ENCODE results near the gene RAP2C. TPM values are rescaled to one million over a fixed set of nuclear protein-coding genes. Genes with fewer than 3 reads are reported as not detected.

RAP2C gene
- total and polyA plus RNA-seq, 3 donors from 2014 or later: 16.9 to 19.4 (median 18.7) TPM

DNA sequence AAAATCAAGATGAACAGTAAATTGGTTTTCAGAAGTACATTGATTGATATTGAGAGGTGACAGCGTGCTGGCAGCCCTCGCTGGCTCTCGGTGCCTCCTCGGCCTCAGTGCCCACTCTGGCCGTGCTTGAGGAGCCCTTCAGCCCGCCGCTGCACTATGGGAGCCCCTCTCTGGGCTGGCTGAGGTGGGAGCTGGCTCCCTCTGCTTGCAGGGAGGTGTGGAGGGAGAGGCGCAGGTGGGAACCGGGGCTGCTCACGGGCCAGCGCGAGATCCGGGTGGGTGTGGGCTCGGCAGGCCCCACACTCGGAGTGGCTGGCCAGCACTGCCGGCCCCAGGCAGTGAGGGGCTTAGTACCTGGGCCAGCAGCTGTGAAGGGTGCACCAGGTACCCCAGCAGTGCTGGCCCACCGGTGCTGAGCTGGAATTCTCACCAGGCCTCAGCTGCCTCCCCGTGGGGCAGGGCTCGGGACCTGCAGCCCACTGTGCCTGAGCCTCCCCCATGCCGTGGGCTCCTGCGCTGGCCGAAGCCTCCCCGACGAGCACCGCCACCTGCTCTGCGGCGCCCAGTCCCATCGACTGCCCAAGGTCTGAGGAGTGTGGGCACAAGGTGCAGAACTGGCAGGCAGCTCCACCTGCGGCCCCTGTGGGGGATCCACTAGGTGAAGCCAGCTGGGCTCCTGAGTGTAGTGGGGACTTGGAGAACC is 25.2 kb downstream of the RAP2C start:
- Histone ChIP-seq H3K27ac (no peak overlapping the region), H3K27me3 (no peaks in the 10 kb centered on the region), H3K4me1 (no peaks in the 10 kb centered on the region), H3K9me3 (no peaks in the 10 kb centered on the region), H3K36me3 (ENCODE audit: low read depth, missing control alignments) (no peaks in the 10 kb centered on the region), H3K4me3 (no peak overlapping the region)
- TF ChIP-seq, protein P1, sequence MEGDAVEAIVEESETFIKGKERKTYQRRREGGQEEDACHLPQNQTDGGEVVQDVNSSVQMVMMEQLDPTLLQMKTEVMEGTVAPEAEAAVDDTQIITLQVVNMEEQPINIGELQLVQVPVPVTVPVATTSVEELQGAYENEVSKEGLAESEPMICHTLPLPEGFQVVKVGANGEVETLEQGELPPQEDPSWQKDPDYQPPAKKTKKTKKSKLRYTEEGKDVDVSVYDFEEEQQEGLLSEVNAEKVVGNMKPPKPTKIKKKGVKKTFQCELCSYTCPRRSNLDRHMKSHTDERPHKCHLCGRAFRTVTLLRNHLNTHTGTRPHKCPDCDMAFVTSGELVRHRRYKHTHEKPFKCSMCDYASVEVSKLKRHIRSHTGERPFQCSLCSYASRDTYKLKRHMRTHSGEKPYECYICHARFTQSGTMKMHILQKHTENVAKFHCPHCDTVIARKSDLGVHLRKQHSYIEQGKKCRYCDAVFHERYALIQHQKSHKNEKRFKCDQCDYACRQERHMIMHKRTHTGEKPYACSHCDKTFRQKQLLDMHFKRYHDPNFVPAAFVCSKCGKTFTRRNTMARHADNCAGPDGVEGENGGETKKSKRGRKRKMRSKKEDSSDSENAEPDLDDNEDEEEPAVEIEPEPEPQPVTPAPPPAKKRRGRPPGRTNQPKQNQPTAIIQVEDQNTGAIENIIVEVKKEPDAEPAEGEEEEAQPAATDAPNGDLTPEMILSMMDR (IDR thresholded peaks at IDR 0.05): no peak
- no peak for TF ChIP-seq POLR2A (IDR thresholded peaks at IDR 0.05)
- intact Hi-C loops (cut with DNase I; ENCODE audit: low total_unique reads): no loop called here
- 88% methylated on average over 23 of the region's 29 CpGs; no CpG with 5 or more reads in 1 of the 2 donors for WGBS, 2 donors
- no peak for DNase-seq

DNA sequence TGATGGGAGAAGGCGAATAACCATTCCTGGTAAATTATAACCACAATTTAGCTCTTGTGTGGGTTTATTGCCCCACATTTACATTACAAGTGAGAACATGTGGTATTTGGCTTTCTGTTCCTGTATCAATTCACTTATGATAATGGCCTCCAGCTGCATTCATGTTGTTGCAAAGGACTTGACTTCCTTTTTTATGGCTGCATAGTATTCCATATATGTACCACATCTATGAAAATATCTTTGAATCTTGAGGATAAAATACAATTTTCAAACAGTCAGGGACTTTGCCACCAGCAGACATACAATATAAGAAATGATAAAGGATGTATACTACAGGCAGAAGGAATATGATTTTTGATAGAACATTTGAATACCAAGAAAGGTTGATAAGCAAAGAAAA is 27.3 kb downstream of the RAP2C start:
- Histone ChIP-seq H3K9me3 (no peaks in the 10 kb centered on the region), H3K36me3 (ENCODE audit: low read depth, missing control alignments) (no peaks in the 10 kb centered on the region), H3K4me1 (no peaks in the 10 kb centered on the region), H3K4me3 (no peak overlapping the region), H3K27me3 (no peaks in the 10 kb centered on the region), H3K27ac (no peak overlapping the region)
- WGBS, 2 donors: 89 to 100% methylated on average over 1 of the region's 1 CpG
- DNase-seq: no peak
- intact Hi-C loops (cut with DNase I; ENCODE audit: low total_unique reads): no loop called here
- TF ChIP-seq, protein P1 (IDR thresholded peaks at IDR 0.05): no peak
- TF ChIP-seq POLR2A (IDR thresholded peaks at IDR 0.05): no peak

DNA sequence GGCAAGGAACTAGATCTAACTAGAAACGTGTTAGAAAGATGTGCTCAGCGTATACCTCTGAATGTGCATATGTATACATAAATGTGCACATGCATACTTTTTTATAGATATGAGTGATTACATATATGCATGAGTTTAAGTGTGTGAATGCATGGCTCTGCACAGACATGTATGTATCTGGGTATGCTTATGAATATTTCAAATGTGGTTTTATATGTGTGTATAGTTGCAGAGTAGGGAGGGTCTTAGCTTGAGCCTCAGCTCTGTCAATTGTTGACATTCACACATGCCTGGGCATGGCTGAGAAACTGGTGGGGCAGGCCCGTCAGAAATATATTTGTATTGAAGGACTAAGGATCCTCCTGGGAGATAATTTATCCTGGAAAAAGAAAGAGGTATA is 31.1 kb downstream of the RAP2C start:
- Histone ChIP-seq H3K27ac (no peak overlapping the region), H3K4me1 (no peaks in the 10 kb centered on the region), H3K27me3 (no peaks in the 10 kb centered on the region), H3K4me3 (no peak overlapping the region), H3K9me3 (no peaks in the 10 kb centered on the region), H3K36me3 (ENCODE audit: low read depth, missing control alignments) (no peaks in the 10 kb centered on the region)
- no peak for DNase-seq
- no peak for TF ChIP-seq POLR2A (IDR thresholded peaks at IDR 0.05)
- TF ChIP-seq, protein P1 (IDR thresholded peaks at IDR 0.05): no peak
- WGBS, 2 donors: 90% methylated on average over 3 of the region's 3 CpGs
- intact Hi-C loops (cut with DNase I; ENCODE audit: low total_unique reads): no loop called here

DNA sequence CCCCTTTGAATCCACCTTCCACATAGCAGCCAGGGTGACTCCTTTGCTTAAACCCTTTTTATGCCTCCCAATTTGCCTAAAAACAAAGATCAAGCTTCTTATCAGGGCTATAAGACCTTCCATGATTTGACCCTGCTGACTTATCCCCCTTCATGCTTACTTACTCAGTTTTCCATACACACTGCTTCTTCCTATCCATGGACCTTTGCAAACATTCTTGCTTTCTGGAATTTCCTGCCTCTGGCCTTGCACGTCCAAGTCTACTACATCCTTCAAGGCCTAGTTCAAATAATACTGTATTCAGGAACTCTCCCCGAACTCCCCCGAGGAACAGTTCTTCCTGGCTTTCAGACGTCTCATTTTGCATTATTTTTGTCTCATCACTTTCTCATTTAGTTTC is 31.8 kb downstream of the RAP2C start:
- H3K4me1 ChIP-seq: no peaks in the 10 kb centered on the region
- H3K4me3 ChIP-seq: no peak overlapping the region
- 22 to 47% methylated on average over 4 of the region's 4 CpGs for WGBS, 2 donors
- no peak overlapping the region for H3K27ac ChIP-seq
- no peaks in the 10 kb centered on the region for H3K27me3 ChIP-seq
- TF ChIP-seq, protein P1 (IDR thresholded peaks at IDR 0.05): no peak
- TF ChIP-seq POLR2A (IDR thresholded peaks at IDR 0.05): no peak
- no peaks in the 10 kb centered on the region for H3K36me3 ChIP-seq (ENCODE audit: low read depth, missing control alignments)
- H3K9me3 ChIP-seq: no peaks in the 10 kb centered on the region
- no peak for DNase-seq
- intact Hi-C loops (cut with DNase I; ENCODE audit: low total_unique reads): no loop called here

DNA sequence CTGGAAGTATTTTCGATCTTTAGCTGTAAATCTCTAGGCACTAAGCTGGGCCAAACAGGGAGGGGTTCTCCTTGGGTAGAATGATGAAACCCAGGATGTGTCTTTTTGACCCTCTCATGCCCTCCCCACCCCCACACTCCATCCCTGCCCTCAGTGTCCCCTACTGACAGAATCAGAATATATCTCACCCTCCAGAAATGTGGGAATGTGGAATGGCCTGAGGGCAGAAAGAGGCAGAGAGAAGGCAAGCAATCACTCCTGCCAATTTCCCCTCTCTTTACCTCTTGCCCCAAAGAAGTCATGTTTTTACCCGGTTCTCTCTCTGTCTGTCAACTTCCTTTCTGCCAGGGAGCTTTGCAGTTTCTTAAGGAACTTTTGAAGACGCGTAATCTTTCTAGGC is 34.4 kb downstream of the RAP2C start:
- no peak for TF ChIP-seq POLR2A (IDR thresholded peaks at IDR 0.05)
- TF ChIP-seq, protein P1 (IDR thresholded peaks at IDR 0.05): no peak
- WGBS, 2 donors: 92 to 96% methylated on average over 4 of the region's 4 CpGs
- no peak for DNase-seq
- intact Hi-C loops (cut with DNase I; ENCODE audit: low total_unique reads): no loop called here
- H3K27me3 ChIP-seq: no peaks in the 10 kb centered on the region
- H3K36me3 ChIP-seq (ENCODE audit: low read depth, missing control alignments): no peaks in the 10 kb centered on the region
- no peaks in the 10 kb centered on the region for H3K4me1 ChIP-seq
- no peaks in the 10 kb centered on the region for H3K9me3 ChIP-seq
- H3K4me3 ChIP-seq: no peak overlapping the region
- no peak overlapping the region for H3K27ac ChIP-seq

Data from testis (tissue), 3 donors.